GM12891 (cell line): ENCODE results near the gene LTBP1.

ENCODE experiments used
- PAX5 ChIP-seq: IDR thresholded peaks from 2 replicates; pipeline ENCODE4 v1.6.1; 2011; ENCODE audit warnings: low read length, moderate library complexity, mild to moderate bottlenecking; ENCODE audit not compliant: insufficient read depth, severe bottlenecking
- POLR2A ChIP-seq: IDR thresholded peaks from 2 replicates; pipeline ENCODE4 v1.6.1; 2011; ENCODE audit warnings: low read depth, low read length, control low read depth
- POLR2AphosphoS5 ChIP-seq: IDR thresholded peaks from 2 replicates; pipeline ENCODE4 v1.6.1; 2011; ENCODE audit warnings: low read depth, low read length, control low read depth
- POU2F2 ChIP-seq: IDR thresholded peaks from 2 replicates; pipeline ENCODE4 v1.6.1; 2011; ENCODE audit warnings: low read depth, mild to moderate bottlenecking, control low read depth, low read length, moderate library complexity
- SPI1 ChIP-seq: IDR thresholded peaks from 2 replicates; pipeline ENCODE4 v1.6.1; 2011; ENCODE audit warnings: low read depth, low read length, control low read depth
- TAF1 ChIP-seq: IDR thresholded peaks from 2 replicates; pipeline ENCODE4 v1.6.1; 2011; ENCODE audit warnings: low read depth, low read length, control low read depth

DNA sequence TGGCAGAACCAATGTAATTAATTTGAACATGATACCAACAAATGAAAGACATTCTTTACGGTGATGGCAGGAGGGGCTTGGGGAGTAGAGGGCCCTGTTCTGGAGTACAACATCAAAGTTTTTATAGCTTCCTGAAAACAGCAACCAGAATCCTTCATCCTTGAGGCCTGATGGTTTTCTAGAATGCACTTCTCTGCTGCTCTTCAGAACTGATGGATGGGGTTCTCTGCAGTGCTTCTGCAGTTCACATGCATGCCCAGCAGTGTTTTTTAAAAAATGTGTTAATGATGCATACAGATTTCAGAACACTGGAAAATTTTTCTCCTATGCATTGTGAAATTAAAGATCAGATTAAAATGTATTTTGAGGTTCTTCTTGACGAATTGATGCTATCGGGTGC, 2.5 kb downstream of the LTBP1 start:
- TF ChIP-seq POLR2AphosphoS5 (no peak), POLR2A (no peak), TAF1 (no peak), SPI1 (no peak), POU2F2 (no peak), PAX5 (no peak)
